ENCODE results near the gene BIN1. TPM values are rescaled to one million over a fixed set of nuclear protein-coding genes. Genes with fewer than 3 reads are reported as not detected.

Gene BIN1
- polyA plus RNA-seq, 1 donor (not counting 4 experiments of a cell fraction or from before 2014, with no cell fraction given): 5.4 TPM

DNA sequence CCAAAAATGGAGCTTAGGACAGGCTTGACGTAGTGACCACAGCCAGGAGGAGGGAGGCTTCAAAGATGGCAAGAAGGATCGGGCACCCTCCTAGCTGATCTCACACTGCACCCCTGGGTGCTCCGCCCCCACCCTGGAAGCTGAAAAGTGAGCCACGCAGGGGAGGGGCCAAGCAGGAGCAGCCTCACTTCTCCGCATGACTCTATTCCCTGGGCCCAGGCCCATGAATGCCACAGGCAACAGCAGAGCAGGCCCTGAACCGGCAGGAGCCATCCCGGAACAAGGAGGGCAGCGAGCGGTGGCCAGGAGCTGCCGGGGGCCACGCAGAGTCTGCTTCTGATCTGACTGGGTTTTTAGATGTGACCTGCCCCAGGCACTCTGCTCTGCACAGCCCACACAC is 30.0 kb downstream of the BIN1 start:
- Histone ChIP-seq H3K4me3 (ENCODE audit: control insufficient read depth in 2 of 3, extremely low read depth in 1 of 3, insufficient read depth in 2 of 3, low read depth in 1 of 3, low read length in 3 of 3) (no peak overlapping the region), H3K27me3 (ENCODE audit: control insufficient read depth, extremely low read depth, insufficient read depth, low read length) (no peaks in the 10 kb centered on the region), H3K27ac (ENCODE audit: control insufficient read depth, insufficient read depth, low read length) (no peak overlapping the region), H3K4me2 (ENCODE audit: control insufficient read depth, extremely low read depth, insufficient read depth, low read depth, low read length) (no peak overlapping the region), H3K79me2 (ENCODE audit: control insufficient read depth, insufficient read depth, low read length) (no peaks in the 10 kb centered on the region), H3K9ac (ENCODE audit: control insufficient read depth, extremely low read depth, insufficient read depth, low read length) (peak overlapping the region; percentile 37), H4K20me1 (ENCODE audit: control insufficient read depth, extremely low read depth, insufficient read depth, low read length) (no peaks in the 10 kb centered on the region), H3K4me1 (ENCODE audit: control insufficient read depth, extremely low read depth, insufficient read depth, low read length) (peaks cover 4% of the 10 kb centered on the region), H3K9me1 (ENCODE audit: control insufficient read depth, extremely low read depth, insufficient read depth, low read length) (no peaks in the 10 kb centered on the region), H2AFZ (ENCODE audit: control insufficient read depth, low read length) (peak overlapping the region; percentile 34), H3K9me3 (ENCODE audit: control insufficient read depth, low read depth, low read length) (no peaks in the 10 kb centered on the region), H3K36me3 (ENCODE audit: control insufficient read depth in 2 of 2, extremely low read depth in 1 of 2, insufficient read depth in 2 of 2, low read length in 2 of 2) (no peaks in the 10 kb centered on the region)
- no peak for FAIRE-seq
- TF ChIP-seq, protein P1, sequence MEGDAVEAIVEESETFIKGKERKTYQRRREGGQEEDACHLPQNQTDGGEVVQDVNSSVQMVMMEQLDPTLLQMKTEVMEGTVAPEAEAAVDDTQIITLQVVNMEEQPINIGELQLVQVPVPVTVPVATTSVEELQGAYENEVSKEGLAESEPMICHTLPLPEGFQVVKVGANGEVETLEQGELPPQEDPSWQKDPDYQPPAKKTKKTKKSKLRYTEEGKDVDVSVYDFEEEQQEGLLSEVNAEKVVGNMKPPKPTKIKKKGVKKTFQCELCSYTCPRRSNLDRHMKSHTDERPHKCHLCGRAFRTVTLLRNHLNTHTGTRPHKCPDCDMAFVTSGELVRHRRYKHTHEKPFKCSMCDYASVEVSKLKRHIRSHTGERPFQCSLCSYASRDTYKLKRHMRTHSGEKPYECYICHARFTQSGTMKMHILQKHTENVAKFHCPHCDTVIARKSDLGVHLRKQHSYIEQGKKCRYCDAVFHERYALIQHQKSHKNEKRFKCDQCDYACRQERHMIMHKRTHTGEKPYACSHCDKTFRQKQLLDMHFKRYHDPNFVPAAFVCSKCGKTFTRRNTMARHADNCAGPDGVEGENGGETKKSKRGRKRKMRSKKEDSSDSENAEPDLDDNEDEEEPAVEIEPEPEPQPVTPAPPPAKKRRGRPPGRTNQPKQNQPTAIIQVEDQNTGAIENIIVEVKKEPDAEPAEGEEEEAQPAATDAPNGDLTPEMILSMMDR (optimal IDR thresholded peaks at IDR 0.05 in 1 of 3, IDR thresholded peaks at IDR 0.05 in 1 of 3, conservative IDR thresholded peaks at IDR 0.05 in 1 of 3; ENCODE audit: extremely low read depth in 1 of 3, insufficient read depth in 2 of 3, low read length in 3 of 3): no peak
- TF ChIP-seq EZH2 (IDR thresholded peaks at IDR 0.05; ENCODE audit: low read length): no peak
- no peak for DNase-seq (ENCODE audit: low read depth, low spot score)
- dilution Hi-C loops (cut with MboI; ENCODE audit: extremely low pct_ligation_motif_present, low sequenced_read_pairs): no loop called here

DNA sequence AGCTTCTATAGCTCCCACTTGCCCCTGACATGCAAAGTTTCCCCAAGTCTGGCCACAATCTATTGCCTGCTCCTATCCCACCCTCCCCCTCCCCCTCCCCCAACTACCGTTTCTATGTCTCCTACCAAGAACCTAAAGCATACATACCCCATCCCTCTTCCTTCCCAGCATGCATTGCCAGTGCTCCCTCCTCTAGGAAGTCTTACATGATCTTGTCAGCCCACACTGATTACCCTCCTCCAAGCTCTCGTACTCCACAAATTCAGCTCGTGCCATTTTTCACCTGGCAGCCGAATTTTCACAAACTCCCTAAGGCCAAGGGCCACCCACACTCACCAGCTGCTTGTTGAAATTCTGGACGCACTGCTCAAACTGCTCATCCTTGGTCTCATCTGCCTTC is 30.7 kb downstream of the BIN1 start:
- no peak overlapping the region for H2AFZ ChIP-seq (ENCODE audit: control insufficient read depth, low read length)
- FAIRE-seq: no peak
- H3K27me3 ChIP-seq (ENCODE audit: control insufficient read depth, extremely low read depth, insufficient read depth, low read length): no peaks in the 10 kb centered on the region
- H3K79me2 ChIP-seq (ENCODE audit: control insufficient read depth, insufficient read depth, low read length): no peaks in the 10 kb centered on the region
- DNase-seq (ENCODE audit: low read depth, low spot score): no peak
- TF ChIP-seq EZH2 (IDR thresholded peaks at IDR 0.05; ENCODE audit: low read length): no peak
- TF ChIP-seq, protein P1 (optimal IDR thresholded peaks at IDR 0.05 in 1 of 3, IDR thresholded peaks at IDR 0.05 in 1 of 3, conservative IDR thresholded peaks at IDR 0.05 in 1 of 3; ENCODE audit: extremely low read depth in 1 of 3, insufficient read depth in 2 of 3, low read length in 3 of 3): no peak
- no peak overlapping the region for H3K27ac ChIP-seq (ENCODE audit: control insufficient read depth, insufficient read depth, low read length)
- no peak overlapping the region for H3K4me2 ChIP-seq (ENCODE audit: control insufficient read depth, extremely low read depth, insufficient read depth, low read depth, low read length)
- no peaks in the 10 kb centered on the region for H3K36me3 ChIP-seq (ENCODE audit: control insufficient read depth in 2 of 2, extremely low read depth in 1 of 2, insufficient read depth in 2 of 2, low read length in 2 of 2)
- H3K9me3 ChIP-seq (ENCODE audit: control insufficient read depth, low read depth, low read length): no peaks in the 10 kb centered on the region
- H3K4me1 ChIP-seq (ENCODE audit: control insufficient read depth, extremely low read depth, insufficient read depth, low read length): peaks cover 4% of the 10 kb centered on the region
- dilution Hi-C loops (cut with MboI; ENCODE audit: extremely low pct_ligation_motif_present, low sequenced_read_pairs): no loop called here
- no peaks in the 10 kb centered on the region for H4K20me1 ChIP-seq (ENCODE audit: control insufficient read depth, extremely low read depth, insufficient read depth, low read length)
- no peak overlapping the region for H3K4me3 ChIP-seq (ENCODE audit: control insufficient read depth in 2 of 3, extremely low read depth in 1 of 3, insufficient read depth in 2 of 3, low read depth in 1 of 3, low read length in 3 of 3)
- H3K9ac ChIP-seq (ENCODE audit: control insufficient read depth, extremely low read depth, insufficient read depth, low read length): no peak overlapping the region
- no peaks in the 10 kb centered on the region for H3K9me1 ChIP-seq (ENCODE audit: control insufficient read depth, extremely low read depth, insufficient read depth, low read length)
